Measurements from ENCODE around the gene VILL.

DNA sequence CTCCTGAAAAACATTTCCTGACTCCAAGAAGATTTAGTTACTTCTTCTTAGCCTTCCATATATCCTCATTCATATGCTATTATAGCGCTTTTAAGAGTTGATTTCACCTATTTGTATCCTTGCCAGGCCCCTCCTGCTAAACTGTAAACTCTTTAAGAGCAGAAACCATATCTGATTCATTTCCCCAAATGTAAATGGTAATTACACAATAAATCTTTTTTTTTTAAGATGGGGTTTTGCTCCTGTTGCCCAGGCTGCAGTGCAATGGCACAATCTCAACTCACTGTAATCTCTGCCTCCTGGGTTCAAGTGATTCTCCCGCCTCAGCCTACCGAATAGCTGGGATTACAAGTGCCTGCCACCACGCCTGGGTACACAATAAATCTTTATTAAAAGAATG is 52.9 kb downstream of the VILL start:
- TF ChIP-seq, protein P1, sequence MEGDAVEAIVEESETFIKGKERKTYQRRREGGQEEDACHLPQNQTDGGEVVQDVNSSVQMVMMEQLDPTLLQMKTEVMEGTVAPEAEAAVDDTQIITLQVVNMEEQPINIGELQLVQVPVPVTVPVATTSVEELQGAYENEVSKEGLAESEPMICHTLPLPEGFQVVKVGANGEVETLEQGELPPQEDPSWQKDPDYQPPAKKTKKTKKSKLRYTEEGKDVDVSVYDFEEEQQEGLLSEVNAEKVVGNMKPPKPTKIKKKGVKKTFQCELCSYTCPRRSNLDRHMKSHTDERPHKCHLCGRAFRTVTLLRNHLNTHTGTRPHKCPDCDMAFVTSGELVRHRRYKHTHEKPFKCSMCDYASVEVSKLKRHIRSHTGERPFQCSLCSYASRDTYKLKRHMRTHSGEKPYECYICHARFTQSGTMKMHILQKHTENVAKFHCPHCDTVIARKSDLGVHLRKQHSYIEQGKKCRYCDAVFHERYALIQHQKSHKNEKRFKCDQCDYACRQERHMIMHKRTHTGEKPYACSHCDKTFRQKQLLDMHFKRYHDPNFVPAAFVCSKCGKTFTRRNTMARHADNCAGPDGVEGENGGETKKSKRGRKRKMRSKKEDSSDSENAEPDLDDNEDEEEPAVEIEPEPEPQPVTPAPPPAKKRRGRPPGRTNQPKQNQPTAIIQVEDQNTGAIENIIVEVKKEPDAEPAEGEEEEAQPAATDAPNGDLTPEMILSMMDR (IDR thresholded peaks at IDR 0.05; ENCODE audit: insufficient read depth, low read depth, low read length): no peak
- TF ChIP-seq EZH2 (IDR thresholded peaks at IDR 0.05; ENCODE audit: insufficient read depth, low read length): no peak

Measured in astrocyte (in vitro differentiated cells and primary cell).